Tibial nerve (tissue), 4 donors: ENCODE results near the gene AGTRAP. TPM values are rescaled to one million over a fixed set of nuclear protein-coding genes. Genes with fewer than 3 reads are reported as not detected.

Experiments used
- DNase-seq, 2 donors: peaks; one replicate each; pipeline ENCODE4 v3.0.0-alpha.2; 2019; ENCODE audit warnings: low spot score in 2 of 2
- H3K27ac ChIP-seq, 4 donors: fragments of 200-600 bp; sonication (generic) in 3 of 4; one replicate each; pipeline ENCODE4 v1.5.1; 2017 to 2019; ENCODE audit warnings: mild to moderate bottlenecking in 1 of 4
- H3K27me3 ChIP-seq, 2 donors: fragments of 200-600 bp; sonication (generic) in 1 of 2; one replicate each; pipeline versions ENCODE4 v1.5.1 to v1.6.0; 2017 to 2019
- H3K36me3 ChIP-seq, 3 donors: fragments of 200-600 bp; sonication (generic); one replicate each; pipeline ENCODE4 v1.5.1; 2018 to 2019
- H3K4me1 ChIP-seq, 4 donors: fragments of 200-600 bp; sonication (generic) in 3 of 4; one replicate each; pipeline ENCODE4 v1.5.1; 2017 to 2019
- H3K4me3 ChIP-seq, 4 donors: fragments of 200-600 bp; sonication (generic) in 3 of 4; one replicate each; pipeline ENCODE4 v1.5.1; 2017 to 2019; ENCODE audit warnings: mild to moderate bottlenecking in 1 of 4, moderate library complexity in 1 of 4
- H3K9me3 ChIP-seq, 4 donors: fragments of 200-600 bp; sonication (generic) in 3 of 4; one replicate each; pipeline ENCODE4 v1.5.1; 2017 to 2019
- EP300 ChIP-seq, 2 donors: sonication (generic); formaldehyde crosslinking; IDR thresholded peaks; one replicate each; pipeline ENCODE4 v1.6.1; 2017; ENCODE audit warnings: antibody characterized with exemption in 2 of 2, mild to moderate bottlenecking in 1 of 2
- POLR2A ChIP-seq, 2 donors: fragments of 450-650 bp; IDR thresholded peaks; one replicate each; pipeline ENCODE4 v1.6.1; 2017; ENCODE audit warnings: antibody characterized with exemption in 2 of 2, mild to moderate bottlenecking in 2 of 2, moderate library complexity in 2 of 2
- whole genome bisulfite sequencing, 2 donors: methylation state at CpG; one replicate each; pipeline ENCODE4 v1.1.5; 2018; 5-methylcytosine and 5-hydroxymethylcytosine counted together
- total RNA-seq, 4 donors: library from RNA; depleted of rRNA; stranded (reverse); fragments of >200 nt; gene quantifications; one replicate each; pipeline ENCODE4 v1.1.0, GENCODE V29; 2016
- TF ChIP-seq, protein P1 (sequence below), 5 experiments: fragments of 200-600 bp in 3 of 5; fragments of 450-650 bp in 2 of 5; sonication (generic) in 3 of 5; IDR thresholded peaks; one replicate each; pipeline ENCODE4 v1.5.1; 2016 to 2019; ENCODE audit warnings: antibody characterized with exemption in 5 of 5, mild to moderate bottlenecking in 3 of 5, moderate library complexity in 2 of 5

AGTRAP gene
- total RNA-seq, 4 donors from 2014 or later = 35.6 to 118 (median 76.0) TPM

DNA sequence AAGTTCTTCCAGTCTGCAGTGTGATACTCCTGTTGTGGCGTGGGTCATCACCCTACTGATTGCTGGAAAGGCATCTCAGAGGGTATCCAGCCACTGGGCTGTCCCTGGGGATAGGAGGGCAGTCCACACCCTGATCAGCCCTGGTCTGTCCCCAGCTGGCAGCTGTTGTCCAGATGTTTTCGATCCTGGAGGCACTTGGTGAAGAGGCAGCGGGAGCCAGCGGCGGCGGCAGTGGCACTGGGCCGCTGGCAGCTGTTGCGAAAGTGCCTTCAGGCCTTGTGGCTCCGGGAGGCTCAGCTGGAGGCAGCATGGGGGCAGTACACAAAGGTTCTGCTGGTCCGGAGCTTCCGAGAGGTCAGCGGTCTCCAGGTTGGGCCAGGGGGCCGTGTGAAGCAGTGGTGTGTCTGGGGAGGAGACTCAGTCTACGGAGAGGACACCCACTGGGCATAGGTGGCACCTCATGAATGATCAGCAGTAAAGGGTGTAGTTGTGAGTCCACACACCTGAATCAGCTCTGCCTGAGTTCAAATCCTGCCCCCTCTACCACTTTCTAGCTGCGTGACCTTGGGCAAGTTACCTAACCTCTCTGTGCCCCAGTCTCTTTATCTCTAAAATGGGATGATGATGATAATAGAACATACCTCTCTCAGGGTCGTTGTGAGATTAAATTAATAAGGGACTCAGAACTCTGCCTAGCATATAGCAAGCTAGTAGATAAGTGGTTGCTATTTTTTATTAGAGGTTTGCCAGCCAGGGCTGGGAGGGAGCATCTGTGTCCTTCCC, 32.2 kb downstream of the AGTRAP start:
- no peak for DNase-seq
- H3K27me3 ChIP-seq = peaks cover 0 to 21% of the 10 kb centered on the region in 2 donors
- no peak overlapping the region for H3K4me3 ChIP-seq
- H3K9me3 ChIP-seq = no peaks in the 10 kb centered on the region
- H3K27ac ChIP-seq = no peak overlapping the region
- WGBS, 2 donors = 73 to 80% methylated on average over 15 to 16 of the region's 16 CpGs
- H3K36me3 ChIP-seq = no peaks in the 10 kb centered on the region
- H3K4me1 ChIP-seq = no peaks in the 10 kb centered on the region
- no peak for TF ChIP-seq EP300 (IDR thresholded peaks at IDR 0.05)
- TF ChIP-seq, protein P1, sequence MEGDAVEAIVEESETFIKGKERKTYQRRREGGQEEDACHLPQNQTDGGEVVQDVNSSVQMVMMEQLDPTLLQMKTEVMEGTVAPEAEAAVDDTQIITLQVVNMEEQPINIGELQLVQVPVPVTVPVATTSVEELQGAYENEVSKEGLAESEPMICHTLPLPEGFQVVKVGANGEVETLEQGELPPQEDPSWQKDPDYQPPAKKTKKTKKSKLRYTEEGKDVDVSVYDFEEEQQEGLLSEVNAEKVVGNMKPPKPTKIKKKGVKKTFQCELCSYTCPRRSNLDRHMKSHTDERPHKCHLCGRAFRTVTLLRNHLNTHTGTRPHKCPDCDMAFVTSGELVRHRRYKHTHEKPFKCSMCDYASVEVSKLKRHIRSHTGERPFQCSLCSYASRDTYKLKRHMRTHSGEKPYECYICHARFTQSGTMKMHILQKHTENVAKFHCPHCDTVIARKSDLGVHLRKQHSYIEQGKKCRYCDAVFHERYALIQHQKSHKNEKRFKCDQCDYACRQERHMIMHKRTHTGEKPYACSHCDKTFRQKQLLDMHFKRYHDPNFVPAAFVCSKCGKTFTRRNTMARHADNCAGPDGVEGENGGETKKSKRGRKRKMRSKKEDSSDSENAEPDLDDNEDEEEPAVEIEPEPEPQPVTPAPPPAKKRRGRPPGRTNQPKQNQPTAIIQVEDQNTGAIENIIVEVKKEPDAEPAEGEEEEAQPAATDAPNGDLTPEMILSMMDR (IDR thresholded peaks at IDR 0.05) = no peak
- TF ChIP-seq POLR2A (IDR thresholded peaks at IDR 0.05) = no peak

DNA sequence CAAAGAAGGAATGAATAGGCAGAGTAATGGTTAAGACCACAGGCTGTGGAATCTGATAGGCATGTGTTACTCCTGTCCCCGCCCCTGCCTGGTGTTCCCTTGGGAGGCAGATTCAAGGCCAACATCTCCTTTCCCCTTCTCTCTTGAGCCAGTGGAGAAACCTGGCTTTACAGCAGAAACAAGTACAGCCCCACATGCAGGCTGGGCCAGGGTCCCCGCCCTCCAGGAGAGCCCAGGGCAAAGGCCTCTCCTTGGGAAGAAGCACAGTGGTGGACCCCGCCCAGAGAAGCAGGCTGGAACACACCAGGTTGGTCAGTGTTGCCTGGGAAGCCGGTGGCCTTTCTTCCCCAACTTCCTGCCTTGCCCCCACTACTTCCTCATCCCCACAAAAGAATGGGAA, 32.9 kb downstream of the AGTRAP start:
- H3K9me3 ChIP-seq = no peaks in the 10 kb centered on the region
- no peak for DNase-seq
- WGBS, 2 donors = 46 to 56% methylated on average over 4 of the region's 4 CpGs
- H3K4me1 ChIP-seq = no peaks in the 10 kb centered on the region
- H3K27me3 ChIP-seq = peaks cover 0 to 14% of the 10 kb centered on the region in 2 donors
- no peak overlapping the region for H3K4me3 ChIP-seq
- H3K36me3 ChIP-seq = no peaks in the 10 kb centered on the region
- no peak overlapping the region for H3K27ac ChIP-seq
- TF ChIP-seq EP300 (IDR thresholded peaks at IDR 0.05) = no peak
- TF ChIP-seq, protein P1 (IDR thresholded peaks at IDR 0.05) = no peak
- no peak for TF ChIP-seq POLR2A (IDR thresholded peaks at IDR 0.05)

DNA sequence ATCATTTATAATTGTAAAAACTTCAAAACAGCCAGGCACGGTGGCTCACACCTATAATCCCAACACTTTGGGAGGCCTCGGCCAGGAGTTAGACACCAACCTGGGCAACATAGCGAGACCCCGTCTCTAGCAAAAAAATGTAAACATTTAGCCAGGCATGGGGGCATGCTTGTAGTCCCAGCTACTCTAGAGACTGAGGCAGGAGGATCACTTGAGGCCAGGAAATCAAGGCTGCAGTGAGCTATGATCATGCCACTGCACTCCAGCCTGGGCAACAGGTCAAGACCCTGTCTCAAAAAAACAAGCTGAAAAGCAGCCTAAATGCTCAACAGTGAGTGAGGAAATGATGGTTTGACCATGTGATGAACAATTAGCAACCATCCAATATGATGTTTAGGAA, 33.3 kb downstream of the AGTRAP start:
- Histone ChIP-seq H3K27ac (no peak overlapping the region), H3K36me3 (no peaks in the 10 kb centered on the region), H3K4me1 (no peaks in the 10 kb centered on the region), H3K27me3 (peaks cover 0 to 11% of the 10 kb centered on the region in 2 donors), H3K4me3 (no peak overlapping the region), H3K9me3 (no peaks in the 10 kb centered on the region)
- no peak for DNase-seq
- WGBS, 2 donors = 80 to 87% methylated on average over 4 of the region's 4 CpGs
- TF ChIP-seq, protein P1 (IDR thresholded peaks at IDR 0.05) = no peak
- TF ChIP-seq POLR2A (IDR thresholded peaks at IDR 0.05) (no peak), EP300 (IDR thresholded peaks at IDR 0.05) (no peak)

DNA sequence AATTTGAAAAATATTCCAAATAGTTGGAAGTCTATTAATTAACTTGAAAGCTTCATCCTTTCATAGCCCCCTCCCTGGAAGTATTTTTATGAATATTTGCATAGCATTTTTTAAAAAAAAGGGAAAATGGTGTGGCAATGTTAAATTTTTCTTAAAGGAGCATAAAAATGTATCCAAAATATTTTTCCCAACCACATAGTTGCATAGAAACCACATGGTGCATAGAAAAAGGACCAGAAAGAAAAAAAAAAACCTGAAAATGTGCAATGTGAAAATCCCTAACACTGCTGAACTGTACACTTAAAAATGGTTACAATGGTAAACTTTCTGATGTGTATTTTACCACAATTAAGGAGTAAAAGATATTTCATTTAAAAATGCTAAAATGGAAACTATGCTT, 34.1 kb downstream of the AGTRAP start:
- no peak overlapping the region for H3K27ac ChIP-seq
- H3K27me3 ChIP-seq = peaks cover 0 to 11% of the 10 kb centered on the region in 2 donors
- no peaks in the 10 kb centered on the region for H3K36me3 ChIP-seq
- TF ChIP-seq, protein P1 (IDR thresholded peaks at IDR 0.05) = no peak
- TF ChIP-seq POLR2A (IDR thresholded peaks at IDR 0.05) = no peak
- TF ChIP-seq EP300 (IDR thresholded peaks at IDR 0.05) = no peak
- no peaks in the 10 kb centered on the region for H3K9me3 ChIP-seq
- H3K4me1 ChIP-seq = no peaks in the 10 kb centered on the region
- no peak for DNase-seq
- no peak overlapping the region for H3K4me3 ChIP-seq

DNA sequence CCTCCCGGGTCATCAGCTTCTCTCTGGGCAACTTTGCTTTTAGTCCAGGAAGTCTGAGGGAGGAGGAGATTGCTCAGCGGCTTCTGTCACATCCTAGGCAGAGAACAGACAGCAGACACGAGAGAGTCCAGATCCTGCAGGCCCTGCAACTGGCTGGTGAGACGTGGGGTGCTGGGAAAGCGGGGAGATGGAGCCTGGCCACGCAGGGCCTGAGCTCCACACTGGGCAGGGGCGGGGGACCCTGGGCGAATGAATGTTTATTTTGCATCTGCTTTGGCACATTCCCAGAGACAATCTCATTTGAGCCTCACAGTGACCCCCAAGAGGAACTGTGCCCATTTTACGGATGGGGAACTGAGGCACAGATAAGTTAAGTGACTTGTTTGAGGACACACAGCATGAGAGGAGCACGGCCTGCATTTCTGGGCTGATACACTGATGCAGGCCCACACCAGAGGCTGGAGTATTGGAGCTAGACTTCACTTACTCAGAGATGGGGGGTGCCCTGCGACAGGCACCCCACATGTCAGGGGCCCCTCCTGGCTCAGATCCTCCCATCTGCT, 35.6 kb downstream of the AGTRAP start:
- no peaks in the 10 kb centered on the region for H3K4me1 ChIP-seq

More for the DNA sequence above, 35.6 kb downstream of the AGTRAP start:
- Histone ChIP-seq H3K9me3 (no peaks in the 10 kb centered on the region), H3K27ac (no peak overlapping the region), H3K27me3 (no peaks in the 10 kb centered on the region), H3K4me3 (no peak overlapping the region), H3K36me3 (no peaks in the 10 kb centered on the region)
- no peak for DNase-seq
- 64 to 69% methylated on average over 10 to 11 of the region's 11 CpGs for WGBS, 2 donors
- TF ChIP-seq POLR2A (IDR thresholded peaks at IDR 0.05) (no peak), EP300 (IDR thresholded peaks at IDR 0.05) (no peak)
- TF ChIP-seq, protein P1 (IDR thresholded peaks at IDR 0.05) = no peak
